HG03280 (cell line): ENCODE data around the gene MYCBP2.

Experiments used
- ATAC-seq: cut with Tn5 transposase; IDR thresholded peaks from one replicate; pipeline ENCODE4 v1.9.1; 2021; ENCODE audit warnings: mild to moderate bottlenecking, moderate library complexity; ENCODE audit not compliant: unreplicated experiment

The MYCBP2 gene

GRCh38 chr13:77001540-77001939 lies 325.4 kb downstream of the MYCBP2 start:
- ATAC-seq = no peak

GRCh38 chr13:77000475-77000874 lies 326.4 kb downstream of the MYCBP2 start:
- ATAC-seq = no peak
